Common myeloid progenitor, CD34-positive (primary cell): ENCODE results near the gene TOX4. TPM values are rescaled to one million over a fixed set of nuclear protein-coding genes. Genes with fewer than 3 reads are reported as not detected.

ENCODE experiments used
- CTCF ChIA-PET: fragments of 350-600 bp; sonication (Branson Sonifier 250); formaldehyde crosslinking; loops from one replicate; lab custom pipeline; 2021; ENCODE audit warnings: antibody characterized with exemption; lab: Charles Lee
- POLR2A ChIA-PET: fragments of 350-600 bp; sonication (Branson Sonifier 250); formaldehyde crosslinking; loops from one replicate; lab custom pipeline; 2021; ENCODE audit warnings: antibody characterized with exemption; lab: Charles Lee
- DNase-seq, 3 donors: peaks; one replicate each; pipeline versions ENCODE4 v3.0.0 to v3.0.0-alpha.2; 2013
- H3K27ac ChIP-seq, 2 experiments: 1 replicate in 1 of 2; 2 replicates in 1 of 2; pipeline ENCODE4 v1.7.0; 2013; ENCODE audit warnings: inconsistent platforms in 2 of 2, low read length in 2 of 2, mild to moderate bottlenecking in 2 of 2, low read depth in 1 of 2, moderate library complexity in 1 of 2; ENCODE audit not compliant: severe bottlenecking in 2 of 2, insufficient read depth in 1 of 2, poor library complexity in 1 of 2
- H3K27me3 ChIP-seq, 5 experiments: replicated peaks in 2 of 5; 1 replicate in 3 of 5; 2 replicates in 2 of 5; pipeline versions ENCODE4 v1.6.1 to v1.7.0; 2013; ENCODE audit warnings: low read length in 4 of 5, mild to moderate bottlenecking in 2 of 5, moderate library complexity in 2 of 5, inconsistent platforms in 1 of 5; ENCODE audit not compliant: insufficient read depth in 5 of 5, control insufficient read depth in 4 of 5
- H3K36me3 ChIP-seq, 4 experiments: 1 replicate in 2 of 4; 2 replicates in 2 of 4; pipeline versions ENCODE4 v1.6.1 to v1.7.0; 2013; ENCODE audit warnings: low read length in 3 of 4, control low read depth in 1 of 4, mild to moderate bottlenecking in 1 of 4; ENCODE audit not compliant: control insufficient read depth in 4 of 4, insufficient read depth in 4 of 4
- H3K4me1 ChIP-seq, 4 experiments: 1 replicate in 3 of 4; 2 replicates in 1 of 4; pipeline versions ENCODE4 v1.6.1 to v1.7.1; 2013; ENCODE audit warnings: low read length in 3 of 4, mild to moderate bottlenecking in 3 of 4, control low read depth in 1 of 4, inconsistent platforms in 1 of 4, moderate library complexity in 1 of 4; ENCODE audit not compliant: control insufficient read depth in 4 of 4, insufficient read depth in 4 of 4; ENCODE audit errors: control extremely low read depth in 1 of 4
- H3K4me3 ChIP-seq, 7 experiments: 1 replicate in 4 of 7; 2 replicates in 3 of 7; pipeline versions ENCODE4 v1.5.1 to v1.7.0; 2013; ENCODE audit warnings: mild to moderate bottlenecking in 7 of 7, low read length in 6 of 7, moderate library complexity in 6 of 7, inconsistent platforms in 2 of 7, low read depth in 2 of 7, control low read depth in 1 of 7; ENCODE audit not compliant: insufficient read depth in 4 of 7, control insufficient read depth in 1 of 7; ENCODE audit errors: extremely low read depth in 1 of 7
- H3K9me3 ChIP-seq, 5 experiments: 1 replicate in 4 of 5; 2 replicates in 1 of 5; pipeline versions ENCODE4 v1.6.1 to v1.7.1; 2013; ENCODE audit warnings: low read length in 4 of 5, mild to moderate bottlenecking in 2 of 5, inconsistent platforms in 1 of 5, low read depth in 1 of 5, moderate library complexity in 1 of 5; ENCODE audit not compliant: control insufficient read depth in 4 of 5, insufficient read depth in 2 of 5; ENCODE audit errors: control extremely low read depth in 1 of 5
- WGBS: methylation state at CpG from one replicate; pipeline ENCODE4 v1.1.5; 2013; ENCODE audit not compliant: insufficient coverage; 5-methylcytosine and 5-hydroxymethylcytosine counted together
- polyA plus RNA-seq: library from polyadenylated mRNA; unstranded; fragments of 120-200 nt; gene quantifications from one replicate; pipeline ENCODE4 v1.2.1, GENCODE V29; 2013

Gene TOX4
- polyA plus RNA-seq = 45.2 TPM

GRCh38 chr14:21476925-21477681, at the start of gene TOX4, which contains the start of gene RAB2B:
Gene TOX4, plus strand, starts transcription at chr14:21477195. Its CDS starts 84 bp downstream, at chr14:21477279.
Gene RAB2B, minus strand, starts transcription at chr14:21476959. Its CDS starts 87 bp downstream, at chr14:21476872.
- POLR2A ChIA-PET = interaction anchor here (0.7 to 1.8 kb wide), 7 partner anchors 11 to 261 kb away, joined by 3 to 11 read pairs (median 3); partner anchors contain the start of gene CHD8
- peaks cover 4 to 22% (median 8%) of the 10 kb centered on the region in 4 experiments for H3K36me3 ChIP-seq
- WGBS = 0% methylated on average over 24 of the region's 49 CpGs
- peak within 1 kb of the TSS; percentile 95 to 97 for H3K27ac ChIP-seq
- DNase-seq = peak; percentile 99
- H3K4me3 ChIP-seq = peak within 1 kb of the TSS; percentile 82 to 100 (median 98)
- CTCF ChIA-PET = interaction anchor here (0.9 to 3.4 kb wide), 13 partner anchors 10 to 80 kb away, joined by 4 to 23 read pairs (median 5); partner anchors contain the start of genes CHD8 and METTL3
- peaks cover 12 to 19% (median 15%) of the 10 kb centered on the region in 4 experiments for H3K4me1 ChIP-seq
- no peaks in the 10 kb centered on the region for H3K9me3 ChIP-seq
- no peaks in the 10 kb centered on the region for H3K27me3 ChIP-seq

GRCh38 chr14:21428930-21429329, 48.1 kb upstream of the TOX4 start:
- DNase-seq = no peak
- H3K4me3 ChIP-seq = no peak overlapping the region
- H3K36me3 ChIP-seq = peaks cover 16 to 78% (median 54%) of the 10 kb centered on the region in 4 experiments
- POLR2A ChIA-PET = no interaction called here
- H3K27me3 ChIP-seq = no peaks in the 10 kb centered on the region
- H3K9me3 ChIP-seq = no peaks in the 10 kb centered on the region
- H3K27ac ChIP-seq = no peak overlapping the region
- 100% methylated on average over 1 of the region's 4 CpGs for WGBS
- CTCF ChIA-PET = interaction anchor here (0.8 to 2.2 kb wide), 3 partner anchors 12 to 44 kb away, joined by 3 to 6 read pairs (median 5); partner anchors contain the start of genes CHD8 and SUPT16H
- no peaks in the 10 kb centered on the region for H3K4me1 ChIP-seq

- Histone ChIP-seq H3K27me3 (no peaks in the 10 kb centered on the region), H3K27ac (no peak overlapping the region), H3K36me3 (peaks cover 13 to 57% (median 42%) of the 10 kb centered on the region in 4 experiments), H3K9me3 (no peaks in the 10 kb centered on the region), H3K4me3 (no peak overlapping the region), H3K4me1 (peaks cover 0 to 6% (median 4%) of the 10 kb centered on the region in 4 experiments)
- WGBS = 79% methylated on average over 2 of the region's 2 CpGs
- CTCF ChIA-PET = interaction anchor here (0.8 to 2.2 kb wide), 5 partner anchors 12 to 46 kb away, joined by 3 to 6 read pairs (median 3); partner anchors contain the start of gene SUPT16H
- no peak for DNase-seq
- POLR2A ChIA-PET = no interaction called here
These were observed 45.9 kb upstream of the TOX4 start for GRCh38 chr14:21431126-21431525.

GRCh38 chr14:21436567-21437062, 40.4 kb upstream of the TOX4 start:
- Histone ChIP-seq H3K4me1 (peaks cover 5 to 26% (median 14%) of the 10 kb centered on the region in 4 experiments), H3K27me3 (no peaks in the 10 kb centered on the region), H3K36me3 (peaks cover 0 to 9% (median 5%) of the 10 kb centered on the region in 4 experiments), H3K9me3 (no peaks in the 10 kb centered on the region), H3K27ac (peak overlapping the region; percentile 58 to 99), H3K4me3 (peak overlapping the region; percentile 60 to 93 (median 83))
- no peak for DNase-seq
- POLR2A ChIA-PET = interaction anchor here (1.2 kb wide), 1 partner anchor 20 kb away, joined by 10 read pairs; the partner anchor contains the start of gene CHD8
- CTCF ChIA-PET = interaction anchor here (0.7 to 2.7 kb wide), 8 partner anchors 9 to 121 kb away, joined by 3 to 23 read pairs (median 4); partner anchors contain the start of genes CHD8 and TOX4
- 0% methylated on average over 7 of the region's 11 CpGs for WGBS

- Histone ChIP-seq H3K4me1 (peaks cover 5 to 26% (median 14%) of the 10 kb centered on the region in 4 experiments), H3K36me3 (peaks cover 0 to 7% (median 4%) of the 10 kb centered on the region in 4 experiments), H3K27me3 (no peaks in the 10 kb centered on the region), H3K27ac (peak overlapping the region; percentile 97 to 99), H3K4me3 (peak overlapping the region; percentile 60 to 93 (median 83)), H3K9me3 (no peaks in the 10 kb centered on the region)
- ChIA-PET POLR2A (interaction anchor here (0.8 to 1.2 kb wide), 3 partner anchors 9 to 19 kb away, joined by 3 to 10 read pairs (median 4); partner anchors contain the start of gene CHD8), CTCF (interaction anchor here (0.7 to 2.7 kb wide), 11 partner anchors 9 to 120 kb away, joined by 3 to 23 read pairs (median 3); partner anchors contain the start of genes CHD8 and TOX4)
- peak; percentile 99 for DNase-seq
- WGBS = 16% methylated on average over 16 of the region's 33 CpGs
These were observed 39.7 kb upstream of the TOX4 start for GRCh38 chr14:21437063-21437901.

GRCh38 chr14:21440859-21441258, 36.1 kb upstream of the TOX4 start:
- H3K4me1 ChIP-seq = peaks cover 5 to 23% (median 11%) of the 10 kb centered on the region in 4 experiments
- H3K36me3 ChIP-seq = peaks cover 0 to 3% (median 1%) of the 10 kb centered on the region in 4 experiments
- ChIA-PET CTCF (interaction anchor here (0.8 kb wide), 1 partner anchor 11 kb away, joined by 3 read pairs; no protein-coding TSS in a partner anchor), POLR2A (interaction anchor here (0.6 kb wide), 1 partner anchor 24 kb away, joined by 3 read pairs; no protein-coding TSS in a partner anchor)
- no peak overlapping the region for H3K4me3 ChIP-seq
- no peak overlapping the region for H3K27ac ChIP-seq
- no peaks in the 10 kb centered on the region for H3K27me3 ChIP-seq
- H3K9me3 ChIP-seq = no peaks in the 10 kb centered on the region
- peak; percentile 16 to 34 (median 28) for DNase-seq
